Neuronal stem cell (in vitro differentiated cells): ENCODE results near the gene NCR3LG1.

Experiments used
- DNase-seq: peaks from one replicate; pipeline ENCODE4 v3.0.0-alpha.2; 2013; ENCODE audit warnings: low spot score
- H2AFZ ChIP-seq: one replicate; pipeline ENCODE4 v1.6.1; 2013; ENCODE audit warnings: mild to moderate bottlenecking, low read length, inconsistent platforms
- H2AK5ac ChIP-seq: 2 replicates; pipeline ENCODE4 v1.6.1; 2013; ENCODE audit warnings: low read depth, mild to moderate bottlenecking, inconsistent platforms, low read length, moderate library complexity, mixed read lengths
- H2BK120ac ChIP-seq: 2 replicates; pipeline ENCODE4 v1.6.1; 2013; ENCODE audit warnings: low read depth, mild to moderate bottlenecking, inconsistent platforms, low read length, moderate library complexity, mixed read lengths
- H2BK12ac ChIP-seq: one replicate; pipeline ENCODE4 v1.6.1; 2013; ENCODE audit warnings: low read length, inconsistent platforms
- H2BK15ac ChIP-seq: 2 replicates; pipeline ENCODE4 v1.6.1; 2013; ENCODE audit warnings: mild to moderate bottlenecking, low read length, inconsistent platforms, mixed read lengths
- H2BK5ac ChIP-seq: one replicate; pipeline ENCODE4 v1.6.1; 2013; ENCODE audit warnings: inconsistent platforms, mild to moderate bottlenecking, low read length, moderate library complexity
- H3K14ac ChIP-seq: one replicate; pipeline ENCODE4 v1.6.1; 2013; ENCODE audit warnings: low read length, inconsistent platforms
- H3K18ac ChIP-seq: 2 replicates; pipeline ENCODE4 v1.6.1; 2013; ENCODE audit warnings: low read length, inconsistent platforms
- H3K23ac ChIP-seq: 2 replicates; pipeline ENCODE4 v1.6.1; 2013; ENCODE audit warnings: low read depth, mild to moderate bottlenecking, mixed read lengths, low read length, inconsistent platforms; ENCODE audit not compliant: poor library complexity
- H3K27ac ChIP-seq: replicated peaks from 3 replicates; pipeline ENCODE4 v1.5.1; 2013; ENCODE audit warnings: low read length, inconsistent platforms
- H3K27me3 ChIP-seq, 3 experiments: 2 replicates each; pipeline ENCODE4 v1.6.1; 2013; ENCODE audit warnings: low read length in 3 of 3, mild to moderate bottlenecking in 2 of 3, inconsistent platforms in 1 of 3, low read depth in 1 of 3, mixed read lengths in 1 of 3, moderate library complexity in 1 of 3; ENCODE audit not compliant: control insufficient read depth in 3 of 3, insufficient read depth in 3 of 3
- H3K36me3 ChIP-seq, 2 donors: replicated peaks in 1 of 2; 2 replicates each; pipeline ENCODE4 v1.6.1; 2013; ENCODE audit warnings: low read length in 2 of 2; ENCODE audit not compliant: control insufficient read depth in 2 of 2, insufficient read depth in 2 of 2
- H3K4ac ChIP-seq: 2 replicates; pipeline ENCODE4 v1.6.1; 2013; ENCODE audit warnings: inconsistent platforms, mild to moderate bottlenecking, low read length, moderate library complexity
- H3K4me1 ChIP-seq, 2 donors: 1 replicate in 1 of 2; 2 replicates in 1 of 2; pipeline ENCODE4 v1.6.1; 2013; ENCODE audit warnings: low read length in 2 of 2, low read depth in 1 of 2; ENCODE audit not compliant: control insufficient read depth in 2 of 2, insufficient read depth in 1 of 2
- H3K4me2 ChIP-seq: one replicate; pipeline ENCODE4 v1.6.1; 2013; ENCODE audit warnings: mild to moderate bottlenecking, low read length, inconsistent platforms; ENCODE audit not compliant: insufficient read depth, poor library complexity, severe bottlenecking
- H3K4me3 ChIP-seq, 2 donors: 2 replicates each; pipeline ENCODE4 v1.5.1; 2013; ENCODE audit warnings: low read length in 2 of 2, mild to moderate bottlenecking in 2 of 2, inconsistent platforms in 1 of 2, moderate library complexity in 1 of 2
- H3K79me1 ChIP-seq: one replicate; pipeline ENCODE4 v1.6.1; 2013; ENCODE audit warnings: low read depth, mild to moderate bottlenecking, inconsistent platforms, low read length, moderate library complexity
- H3K9ac ChIP-seq: one replicate; pipeline ENCODE4 v1.6.1; 2013; ENCODE audit warnings: mild to moderate bottlenecking, low read depth, low read length, inconsistent platforms; ENCODE audit not compliant: poor library complexity
- H3K9me3 ChIP-seq, 2 donors: replicated peaks in 1 of 2; 2 replicates each; pipeline versions ENCODE3 to v1.6.1; 2013; ENCODE audit warnings: low read length in 2 of 2, mild to moderate bottlenecking in 2 of 2, inconsistent platforms in 1 of 2, low read depth in 1 of 2, mixed read lengths in 1 of 2, moderate library complexity in 1 of 2; ENCODE audit not compliant: control insufficient read depth in 2 of 2, insufficient read depth in 1 of 2
- H4K8ac ChIP-seq: one replicate; pipeline ENCODE4 v1.6.1; 2013; ENCODE audit warnings: low read depth, mild to moderate bottlenecking, inconsistent platforms, low read length, moderate library complexity
- H4K91ac ChIP-seq: one replicate; pipeline ENCODE4 v1.6.1; 2013; ENCODE audit warnings: low read length, low read depth, mild to moderate bottlenecking, inconsistent platforms; ENCODE audit not compliant: poor library complexity
- WGBS, 2 donors: extraction: QIAGEN DNeasy Blood & Tissue Kit; methylation state at CpG; one replicate each; pipeline ENCODE4 v1.1.7; 2013; ENCODE audit warnings: missing lambda C conversion rate in 2 of 2, mixed read lengths in 1 of 2; ENCODE audit not compliant: insufficient read length in 2 of 2, insufficient replicate concordance in 1 of 2; ENCODE audit errors: extremely low coverage in 2 of 2; 5-methylcytosine and 5-hydroxymethylcytosine counted together

NCR3LG1 gene

DNA sequence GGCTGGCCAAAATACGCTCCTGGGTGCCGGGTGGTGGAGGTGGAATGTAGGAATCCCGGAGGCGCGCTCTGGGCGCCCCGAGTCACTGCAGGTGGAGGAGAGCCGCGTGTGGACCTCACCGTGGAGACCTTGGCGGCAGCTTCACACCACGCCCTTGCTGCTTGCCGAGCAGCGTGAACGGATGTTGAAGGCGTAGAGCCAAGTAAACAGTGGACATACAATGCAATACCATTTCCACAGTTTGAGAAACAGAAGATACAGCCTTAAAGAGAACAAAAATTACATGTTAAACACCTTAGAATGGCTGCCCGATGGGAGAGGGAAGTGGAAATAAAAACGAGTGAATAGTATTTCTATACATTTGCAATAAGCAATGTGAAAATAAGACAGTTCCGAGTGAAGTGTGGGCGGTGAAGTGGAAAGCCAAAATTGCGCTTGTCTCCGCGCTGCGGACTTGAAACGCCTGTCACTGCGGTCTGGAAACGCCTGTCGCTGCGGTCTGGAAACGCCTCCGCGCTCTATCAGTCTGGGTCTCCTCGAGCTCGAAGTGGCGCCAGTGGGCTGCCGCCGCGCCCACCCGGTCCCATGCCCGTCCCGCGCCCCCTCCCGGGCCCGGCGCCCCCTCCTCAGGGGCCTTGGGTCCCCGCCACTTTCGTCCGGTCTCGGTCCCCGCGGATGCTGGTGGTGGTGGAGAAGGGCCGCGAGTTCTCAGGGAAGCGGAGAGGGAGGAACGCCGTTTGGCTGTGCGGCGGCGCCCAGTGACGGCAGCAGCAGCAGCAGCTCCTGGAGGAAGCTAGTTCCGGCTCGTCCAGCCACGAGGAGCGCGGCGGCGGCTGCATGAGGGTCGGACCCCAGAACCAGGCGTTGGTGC lies 1.6 kb downstream of the NCR3LG1 start:
- H3K36me3 ChIP-seq, result peaks cover 0 to 17% of the 10 kb centered on the region in 2 donors
- H2BK5ac ChIP-seq, result no peak overlapping the region
- peak overlapping the region; percentile 77 for H3K4me2 ChIP-seq
- H2AFZ ChIP-seq, result peak overlapping the region; percentile 97
- peak overlapping the region; percentile 84 for H3K14ac ChIP-seq
- H3K27me3 ChIP-seq, result peaks cover 0 to 31% (median 5%) of the 10 kb centered on the region in 3 experiments
- H3K4me3 ChIP-seq, result peak overlapping the region; percentile 54 to 79
- H2BK12ac ChIP-seq, result no peak overlapping the region
- peak; percentile 63 for DNase-seq
- no peak overlapping the region for H4K8ac ChIP-seq
- H2BK15ac ChIP-seq, result no peak overlapping the region
- no peaks in the 10 kb centered on the region for H3K79me1 ChIP-seq
- no CpG with 5 or more reads among the region's 69 CpGs for WGBS, 2 donors
- no peak overlapping the region for H3K4ac ChIP-seq
- peak overlapping the region; percentile 80 for H3K9ac ChIP-seq
- no peak overlapping the region for H3K27ac ChIP-seq
- H3K23ac ChIP-seq, result no peak overlapping the region
- H3K18ac ChIP-seq, result peak overlapping the region; percentile 96
- no peak overlapping the region for H2BK120ac ChIP-seq
- no peak overlapping the region for H2AK5ac ChIP-seq
- H3K9me3 ChIP-seq, result peaks cover 0 to 14% of the 10 kb centered on the region in 2 donors
- no peak overlapping the region for H4K91ac ChIP-seq
- H3K4me1 ChIP-seq, result peaks cover 2 to 3% of the 10 kb centered on the region in 2 donors

GRCh38 chr11:17353821-17354600 lies 2.4 kb downstream of the NCR3LG1 start:
- Histone ChIP-seq H3K4ac (no peak overlapping the region), H2AFZ (peak overlapping the region; percentile 97), H3K9ac (no peak overlapping the region), H3K4me1 (peaks cover 2 to 3% of the 10 kb centered on the region in 2 donors), H3K18ac (peak overlapping the region; percentile 96), H3K36me3 (peaks cover 0 to 24% of the 10 kb centered on the region in 2 donors), H2BK15ac (no peak overlapping the region), H4K8ac (no peak overlapping the region), H3K27me3 (peaks cover 0 to 31% (median 5%) of the 10 kb centered on the region in 3 experiments), H3K27ac (no peak overlapping the region), H4K91ac (no peak overlapping the region), H2AK5ac (no peak overlapping the region), H3K79me1 (no peaks in the 10 kb centered on the region), H2BK120ac (no peak overlapping the region), H3K14ac (no peak overlapping the region), H3K23ac (no peak overlapping the region), H3K4me2 (peak overlapping the region; percentile 76), H3K4me3 (peak overlapping the region; percentile 54 to 79), H2BK12ac (no peak overlapping the region), H3K9me3 (peaks cover 0 to 19% of the 10 kb centered on the region in 2 donors), H2BK5ac (no peak overlapping the region)
- no peak for DNase-seq
- 100% methylated on average over 1 of the region's 15 CpGs; no CpG with 5 or more reads in 1 of the 2 donors for WGBS, 2 donors

DNA sequence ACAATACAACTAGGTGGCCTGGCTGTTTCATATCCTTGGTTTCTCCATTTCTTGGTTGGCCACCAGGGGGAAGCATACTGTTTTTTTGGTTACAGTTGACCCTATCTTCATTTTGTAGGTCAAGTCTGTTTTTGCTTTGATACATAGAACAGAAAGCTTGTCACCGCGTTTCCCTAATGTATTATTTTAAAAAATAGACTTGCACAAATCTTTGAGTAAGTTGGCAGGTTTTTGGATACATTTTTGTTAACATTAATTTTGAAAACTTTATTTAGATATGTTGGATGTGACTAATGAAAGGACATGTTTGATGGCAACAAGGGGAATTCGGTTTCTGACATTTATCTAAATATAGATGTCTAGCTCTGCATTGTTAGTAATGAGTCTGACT lies 3.0 kb downstream of the NCR3LG1 start:
- Histone ChIP-seq H3K4me3 (peak overlapping the region in 1 of 2 donors; percentile 54), H3K27me3 (peaks cover 0 to 31% (median 5%) of the 10 kb centered on the region in 3 experiments), H2AFZ (no peak overlapping the region), H3K4ac (no peak overlapping the region), H3K18ac (no peak overlapping the region), H2BK15ac (no peak overlapping the region), H3K4me1 (peaks cover 2 to 3% of the 10 kb centered on the region in 2 donors), H3K36me3 (peaks cover 0 to 30% of the 10 kb centered on the region in 2 donors), H3K79me1 (no peaks in the 10 kb centered on the region), H4K91ac (no peak overlapping the region), H3K9ac (no peak overlapping the region), H2BK12ac (no peak overlapping the region), H2BK5ac (no peak overlapping the region), H3K14ac (no peak overlapping the region), H3K23ac (no peak overlapping the region), H3K4me2 (no peak overlapping the region), H3K9me3 (peaks cover 0 to 23% of the 10 kb centered on the region in 2 donors), H2AK5ac (no peak overlapping the region), H4K8ac (no peak overlapping the region), H2BK120ac (no peak overlapping the region), H3K27ac (no peak overlapping the region)
- WGBS, 2 donors, result no CpG with 5 or more reads among the region's 3 CpGs
- DNase-seq, result peak; percentile 54

GRCh38 chr11:17366495-17366894 lies 14.9 kb downstream of the NCR3LG1 start:
- no peak for DNase-seq
- H3K27me3 ChIP-seq, result no peaks in the 10 kb centered on the region
- H2BK120ac ChIP-seq, result no peak overlapping the region
- no peak overlapping the region for H3K4me3 ChIP-seq
- no peak overlapping the region for H2BK12ac ChIP-seq
- H2BK15ac ChIP-seq, result no peak overlapping the region
- no peak overlapping the region for H3K27ac ChIP-seq
- H3K9ac ChIP-seq, result no peak overlapping the region
- WGBS, 2 donors, result no CpG with 5 or more reads among the region's 1 CpG
- no peak overlapping the region for H2AFZ ChIP-seq
- H3K14ac ChIP-seq, result no peak overlapping the region
- H3K4me1 ChIP-seq, result no peaks in the 10 kb centered on the region
- no peak overlapping the region for H4K91ac ChIP-seq
- H3K9me3 ChIP-seq, result peaks cover 21 to 71% of the 10 kb centered on the region in 2 donors
- peaks cover 4 to 83% of the 10 kb centered on the region in 2 donors for H3K36me3 ChIP-seq
- H3K18ac ChIP-seq, result no peak overlapping the region
- H3K4me2 ChIP-seq, result no peak overlapping the region
- no peak overlapping the region for H3K23ac ChIP-seq
- no peak overlapping the region for H3K4ac ChIP-seq
- no peaks in the 10 kb centered on the region for H3K79me1 ChIP-seq
- no peak overlapping the region for H4K8ac ChIP-seq
- H2AK5ac ChIP-seq, result no peak overlapping the region
- no peak overlapping the region for H2BK5ac ChIP-seq
